Tibial nerve (tissue), 4 donors: ENCODE results near the gene AKAP6.

ENCODE experiments used
- EP300 ChIP-seq, 2 donors: sonication (generic); formaldehyde crosslinking; IDR thresholded peaks; one replicate each; pipeline ENCODE4 v1.6.1; 2017; ENCODE audit warnings: antibody characterized with exemption in 2 of 2, mild to moderate bottlenecking in 1 of 2
- POLR2A ChIP-seq, 2 donors: fragments of 450-650 bp; IDR thresholded peaks; one replicate each; pipeline ENCODE4 v1.6.1; 2017; ENCODE audit warnings: antibody characterized with exemption in 2 of 2, mild to moderate bottlenecking in 2 of 2, moderate library complexity in 2 of 2
- TF ChIP-seq, protein P1 (sequence below), 5 experiments: fragments of 200-600 bp in 3 of 5; fragments of 450-650 bp in 2 of 5; sonication (generic) in 3 of 5; IDR thresholded peaks; one replicate each; pipeline ENCODE4 v1.5.1; 2016 to 2019; ENCODE audit warnings: antibody characterized with exemption in 5 of 5, mild to moderate bottlenecking in 3 of 5, moderate library complexity in 2 of 5

DNA sequence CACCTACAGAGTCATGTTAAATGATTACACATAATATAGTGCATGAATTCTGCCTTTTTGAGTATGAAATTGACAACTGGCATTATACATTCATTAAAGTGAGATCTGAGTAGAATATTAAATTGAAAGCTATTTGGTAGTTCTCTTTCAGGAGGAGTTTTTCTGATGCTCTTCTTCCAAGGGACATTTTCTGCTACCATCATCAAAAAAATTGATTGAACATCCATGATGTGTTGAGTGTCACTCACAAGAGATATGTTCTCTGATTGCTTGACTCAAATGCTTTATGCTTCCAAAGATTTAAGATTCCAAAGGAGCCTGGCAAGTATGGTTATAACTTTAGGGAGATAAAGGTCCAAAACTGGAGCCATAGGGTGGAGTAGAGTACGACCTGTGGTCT, 64.9 kb downstream of the AKAP6 start:
- TF ChIP-seq, protein P1, sequence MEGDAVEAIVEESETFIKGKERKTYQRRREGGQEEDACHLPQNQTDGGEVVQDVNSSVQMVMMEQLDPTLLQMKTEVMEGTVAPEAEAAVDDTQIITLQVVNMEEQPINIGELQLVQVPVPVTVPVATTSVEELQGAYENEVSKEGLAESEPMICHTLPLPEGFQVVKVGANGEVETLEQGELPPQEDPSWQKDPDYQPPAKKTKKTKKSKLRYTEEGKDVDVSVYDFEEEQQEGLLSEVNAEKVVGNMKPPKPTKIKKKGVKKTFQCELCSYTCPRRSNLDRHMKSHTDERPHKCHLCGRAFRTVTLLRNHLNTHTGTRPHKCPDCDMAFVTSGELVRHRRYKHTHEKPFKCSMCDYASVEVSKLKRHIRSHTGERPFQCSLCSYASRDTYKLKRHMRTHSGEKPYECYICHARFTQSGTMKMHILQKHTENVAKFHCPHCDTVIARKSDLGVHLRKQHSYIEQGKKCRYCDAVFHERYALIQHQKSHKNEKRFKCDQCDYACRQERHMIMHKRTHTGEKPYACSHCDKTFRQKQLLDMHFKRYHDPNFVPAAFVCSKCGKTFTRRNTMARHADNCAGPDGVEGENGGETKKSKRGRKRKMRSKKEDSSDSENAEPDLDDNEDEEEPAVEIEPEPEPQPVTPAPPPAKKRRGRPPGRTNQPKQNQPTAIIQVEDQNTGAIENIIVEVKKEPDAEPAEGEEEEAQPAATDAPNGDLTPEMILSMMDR (IDR thresholded peaks at IDR 0.05): no peak
- TF ChIP-seq EP300 (IDR thresholded peaks at IDR 0.05): no peak
- no peak for TF ChIP-seq POLR2A (IDR thresholded peaks at IDR 0.05)
